Neural cell (in vitro differentiated cells): ENCODE data around the gene TMEM132C. TPM values are rescaled to one million over a fixed set of nuclear protein-coding genes. Genes with fewer than 3 reads are reported as not detected.

ENCODE experiments used
- H2AFZ ChIP-seq: fragments of 200-600, 300-800 bp; sonication (generic), shearing (Covaris generic); 2 replicates; pipeline ENCODE4 v1.6.0; 2014; ENCODE audit warnings: low read depth, mild to moderate bottlenecking, antibody characterized with exemption, low read length, moderate library complexity
- H3F3A ChIP-seq: fragments of 200-600 bp; shearing (Covaris generic); 2 replicates; pipeline ENCODE4 v1.6.1; 2016; ENCODE audit warnings: mild to moderate bottlenecking, moderate library complexity, mixed read lengths, antibody characterized with exemption, low read length; ENCODE audit not compliant: insufficient read depth, poor library complexity, severe bottlenecking
- H3K27ac ChIP-seq: fragments of 200-600, 300-800 bp; sonication (generic), shearing (Covaris generic); 2 replicates; pipeline ENCODE4 v1.5.1; 2014; ENCODE audit warnings: mild to moderate bottlenecking, low read length, moderate library complexity
- H3K27me3 ChIP-seq: fragments of 300-800, 200-600 bp; sonication (generic), shearing (Covaris generic); 2 replicates; pipeline ENCODE4 v1.6.0; 2014; ENCODE audit warnings: mild to moderate bottlenecking, low read depth, low read length, moderate library complexity; ENCODE audit not compliant: insufficient read depth
- H3K36me3 ChIP-seq: fragments of 300-800, 200-600 bp; sonication (generic), shearing (Covaris generic); 2 replicates; pipeline ENCODE4 v1.5.1; 2014; ENCODE audit warnings: mild to moderate bottlenecking, antibody characterized with exemption, low read length, moderate library complexity; ENCODE audit not compliant: insufficient read depth
- H3K4me2 ChIP-seq: fragments of 300-800, 200-600 bp; sonication (generic), shearing (Covaris generic); 2 replicates; pipeline ENCODE4 v1.6.0; 2014; ENCODE audit warnings: mild to moderate bottlenecking, low read length
- H3K4me3 ChIP-seq: fragments of 300-800, 200-600 bp; sonication (generic), shearing (Covaris generic); 2 replicates; pipeline ENCODE4 v1.5.1; 2014; ENCODE audit warnings: mild to moderate bottlenecking, low read length, moderate library complexity
- H3K79me2 ChIP-seq: fragments of 200-600 bp; shearing (Covaris generic); replicated peaks from 2 replicates; pipeline ENCODE4 v1.6.0; 2014; ENCODE audit warnings: mild to moderate bottlenecking, low read length, moderate library complexity; ENCODE audit not compliant: insufficient read depth
- H3K9ac ChIP-seq: fragments of 300-800, 200-600 bp; sonication (generic), shearing (Covaris generic); 2 replicates; pipeline ENCODE4 v1.6.1; 2016; ENCODE audit warnings: mild to moderate bottlenecking, low read length, mixed read lengths
- H3K9me2 ChIP-seq: fragments of 200-600 bp; shearing (Covaris generic); 2 replicates; pipeline ENCODE4 v1.6.1; 2016; ENCODE audit warnings: mild to moderate bottlenecking, low read length, mixed read lengths; ENCODE audit not compliant: insufficient read depth
- H3K9me3 ChIP-seq: fragments of 200-600, 300-800 bp; sonication (generic), shearing (Covaris generic); 2 replicates; pipeline ENCODE4 v1.6.1; 2016; ENCODE audit warnings: mild to moderate bottlenecking, mixed run types, low read length, moderate library complexity, mixed read lengths
- H4K20me1 ChIP-seq: fragments of 200-600 bp; shearing (Covaris generic); 2 replicates; pipeline ENCODE4 v1.6.1; 2016; ENCODE audit warnings: mild to moderate bottlenecking, mixed run types; ENCODE audit not compliant: insufficient read depth
- CTCF ChIP-seq: fragments of 450-650 bp; IDR thresholded peaks from 2 replicates; pipeline ENCODE4 v1.5.1; 2014; ENCODE audit warnings: antibody characterized with exemption, mild to moderate bottlenecking, moderate library complexity; ENCODE audit not compliant: poor library complexity, severe bottlenecking
- EP300 ChIP-seq: fragments of 450-650 bp; conservative IDR thresholded peaks from 2 replicates; pipeline ENCODE4 v1.6.1; 2014; ENCODE audit warnings: antibody characterized with exemption, mild to moderate bottlenecking, moderate library complexity; ENCODE audit not compliant: poor library complexity, severe bottlenecking
- EZH2 ChIP-seq: fragments of 200-600, 300-800 bp; shearing (Covaris generic), sonication (generic); IDR thresholded peaks from 2 replicates; pipeline ENCODE4 v1.6.1; 2014; ENCODE audit warnings: antibody characterized with exemption, low read length, borderline replicate concordance, mild to moderate bottlenecking; ENCODE audit not compliant: insufficient read depth, poor library complexity, severe bottlenecking
- MXI1 ChIP-seq: fragments of 450-650 bp; conservative IDR thresholded peaks from 2 replicates; pipeline ENCODE4 v1.6.1; 2014; ENCODE audit warnings: antibody characterized with exemption, mild to moderate bottlenecking; ENCODE audit not compliant: poor library complexity, severe bottlenecking
- POLR2AphosphoS5 ChIP-seq: IDR thresholded peaks from 2 replicates; pipeline ENCODE4 v1.6.1; 2012
- RAD21 ChIP-seq: fragments of 450-650 bp; conservative IDR thresholded peaks from 2 replicates; pipeline ENCODE4 v1.6.1; 2014; ENCODE audit warnings: antibody characterized with exemption, mild to moderate bottlenecking, moderate library complexity
- REST ChIP-seq: IDR thresholded peaks from 2 replicates; pipeline ENCODE4 v1.6.1; 2012; ENCODE audit warnings: borderline replicate concordance
- SMC3 ChIP-seq: fragments of 450-650 bp; conservative IDR thresholded peaks from 2 replicates; pipeline ENCODE4 v1.6.1; 2014; ENCODE audit warnings: antibody characterized with exemption, mild to moderate bottlenecking, moderate library complexity; ENCODE audit not compliant: poor library complexity
- TAF1 ChIP-seq: IDR thresholded peaks from 2 replicates; pipeline ENCODE4 v1.6.1; 2012; ENCODE audit warnings: low read depth
- polyA plus RNA-seq: library from polyadenylated mRNA; depleted of rRNA; stranded (reverse); fragments of >200 nt; gene quantifications from 2 replicates; pipeline ENCODE4 v1.2.3, GENCODE V29; 2014

TMEM132C gene
- polyA plus RNA-seq, 1 donor from 2014 or later, result 0.06 TPM

GRCh38 chr12:128595609-128596008 lies 328.6 kb downstream of the TMEM132C start:
- H4K20me1 ChIP-seq, result no peaks in the 10 kb centered on the region
- no peaks in the 10 kb centered on the region for H3K9me2 ChIP-seq
- no peaks in the 10 kb centered on the region for H3K36me3 ChIP-seq
- no peaks in the 10 kb centered on the region for H3K79me2 ChIP-seq
- H3K9ac ChIP-seq, result no peak overlapping the region
- no peaks in the 10 kb centered on the region for H3K9me3 ChIP-seq
- H3K4me2 ChIP-seq, result no peak overlapping the region
- TF ChIP-seq MXI1, result no peak
- TF ChIP-seq RAD21, result no peak
- TF ChIP-seq REST, result no peak
- no peak overlapping the region for H2AFZ ChIP-seq
- H3K27me3 ChIP-seq, result no peaks in the 10 kb centered on the region
- no peak overlapping the region for H3K4me3 ChIP-seq
- H3F3A ChIP-seq, result no peaks in the 10 kb centered on the region
- H3K27ac ChIP-seq, result no peak overlapping the region

- H3K9me3 ChIP-seq, result no peaks in the 10 kb centered on the region
- no peaks in the 10 kb centered on the region for H3F3A ChIP-seq
- TF ChIP-seq POLR2AphosphoS5 (no peak), EP300 (no peak), MXI1 (no peak), RAD21 (no peak), REST (no peak), TAF1 (no peak), SMC3 (no peak), CTCF (no peak), EZH2 (no peak)
- no peaks in the 10 kb centered on the region for H3K9me2 ChIP-seq
- H2AFZ ChIP-seq, result no peak overlapping the region
- H3K4me2 ChIP-seq, result no peak overlapping the region
- H3K27ac ChIP-seq, result no peak overlapping the region
- no peaks in the 10 kb centered on the region for H3K36me3 ChIP-seq
- no peaks in the 10 kb centered on the region for H3K79me2 ChIP-seq
- H3K27me3 ChIP-seq, result no peaks in the 10 kb centered on the region
- H3K9ac ChIP-seq, result no peak overlapping the region
- H3K4me3 ChIP-seq, result no peak overlapping the region
- H4K20me1 ChIP-seq, result no peaks in the 10 kb centered on the region
These were observed 333.9 kb downstream of the TMEM132C start for GRCh38 chr12:128600886-128601285.
